Psoas muscle (tissue), 8 donors: ENCODE measurements around the gene FRMD8. TPM values are rescaled to one million over a fixed set of nuclear protein-coding genes. Genes with fewer than 3 reads are reported as not detected.
A peak's percentile ranks its signal among the peaks of the same experiment; 100 is the strongest.

Source experiments
- ATAC-seq, 4 donors: fragments of 200-7000 bp; cut with Tn5 transposase; one replicate each; pipeline ENCODE4 v1.9.1; 2020; ENCODE audit warnings: moderate library complexity in 3 of 4, mild to moderate bottlenecking in 2 of 4
- DNase-seq, 2 donors: peaks; one replicate each; pipeline ENCODE4 v3.0.0-alpha.2; 2020
- H3K27ac ChIP-seq: fragments of 200-600 bp; one replicate; pipeline ENCODE4 v1.8.0; 2022
- H3K27me3 ChIP-seq, 3 donors: fragments of 200-600 bp in 1 of 3; one replicate each; pipeline versions ENCODE4 v1.6.1 to v1.8.0; 2013 to 2022; ENCODE audit warnings: low read length in 2 of 3, mild to moderate bottlenecking in 2 of 3, moderate library complexity in 1 of 3; ENCODE audit not compliant: insufficient read depth in 3 of 3
- H3K36me3 ChIP-seq, 2 donors: fragments of 200-600 bp in 1 of 2; one replicate each; pipeline versions ENCODE4 v1.6.1 to v1.8.0; 2013 to 2022; ENCODE audit warnings: low read depth in 1 of 2, mild to moderate bottlenecking in 1 of 2, moderate library complexity in 1 of 2; ENCODE audit not compliant: insufficient read depth in 1 of 2
- H3K4me1 ChIP-seq: fragments of 200-600 bp; one replicate; pipeline ENCODE4 v1.8.0; 2022
- H3K4me3 ChIP-seq: fragments of 200-600 bp; one replicate; pipeline ENCODE4 v1.8.0; 2022; ENCODE audit warnings: mild to moderate bottlenecking
- H3K9me3 ChIP-seq: fragments of 200-600 bp; one replicate; pipeline ENCODE4 v1.8.0; 2022
- CTCF ChIP-seq: fragments of 200-600 bp; IDR thresholded peaks from one replicate; pipeline ENCODE4 v1.8.0; 2022; ENCODE audit warnings: antibody characterized with exemption
- WGBS, 3 donors: extraction: QIAGEN DNeasy Blood & Tissue Kit; methylation state at CpG; one replicate each; pipeline versions ENCODE4 v1.1.6 to v1.1.7; 2013; 5-methylcytosine and 5-hydroxymethylcytosine counted together
- intact Hi-C, 2 donors: fragments of 100-400 bp; cut with DNase I; formaldehyde crosslinking; loops; one replicate each; pipeline versions ENCODE4 v1.11.0 to v1.14.2; 2022
- polyA plus RNA-seq, 3 donors: library from polyadenylated mRNA; stranded (reverse); fragments of 200-250 nt; gene quantifications; one replicate each; pipeline ENCODE4 v1.2.3, GENCODE V29; 2013
- total RNA-seq, 4 donors: library from RNA; stranded (reverse); fragmentation: NEBNext Ultra II Directional in 2 of 4; extraction: Animal tissue kit (Norgen Biotek cat#: 25700) in 2 of 4; gene quantifications; one replicate each; pipeline versions ENCODE4 v1.2.1 to v1.2.4, GENCODE V29; 2021 to 2023
- donor health status: healthy with polysubstance abuse.
- donor health status: DM: no; HTN: no; CAD: no; lungs with moderate emphysema.
- donor health status: Bipolar disorder and iron deficiency.
- donor health status: healthy.
- donor health status: DM: yes; HTN: yes; CAD: no.
- donor health status: DM: no; HTN: no; CAD: no.
- donor health status: DM: no; HTN: no; CAD: no.
- donor health status: DM: yes; HTN: yes; CAD: no.

The FRMD8 gene
- total and polyA plus RNA-seq, 7 donors, result 7.4 to 27.7 (median 12.9) TPM

- no peaks in the 10 kb centered on the region for H3K9me3 ChIP-seq
- H3K27ac ChIP-seq, result peak overlapping the region; percentile 100
- no peaks in the 10 kb centered on the region for H3K27me3 ChIP-seq
- 0 to 1% (median 0%) methylated on average over 9 of the region's 9 CpGs for WGBS, 3 donors
- peaks cover 0 to 75% of the 10 kb centered on the region in 2 donors for H3K36me3 ChIP-seq
- peaks cover 18% of the 10 kb centered on the region for H3K4me1 ChIP-seq
- peak overlapping the region; percentile 86 for H3K4me3 ChIP-seq
- ATAC-seq, result peak in 2 of 4 donors; percentile 3 to 10
- no peak for TF ChIP-seq CTCF
- no peak for DNase-seq
- intact Hi-C loops, result loop anchor here in 1 of 2 donors (1.0 kb wide), 1 partner anchor 12 kb away; no protein-coding TSS in a partner anchor
Observed at GRCh38 chr11:65425971-65426838, 39.8 kb downstream of the FRMD8 start.

- intact Hi-C loops, result no loop called here
- Histone ChIP-seq H3K4me1 (peaks cover 22% of the 10 kb centered on the region), H3K4me3 (peak overlapping the region; percentile 86), H3K27ac (peak overlapping the region; percentile 100), H3K27me3 (no peaks in the 10 kb centered on the region), H3K36me3 (peaks cover 0 to 84% of the 10 kb centered on the region in 2 donors), H3K9me3 (no peaks in the 10 kb centered on the region)
- DNase-seq (peak; percentile 39 to 67), ATAC-seq (peak; percentile 10 to 13 (median 12))
- 1 to 5% (median 3%) methylated on average over 10 of the region's 10 CpGs for WGBS, 3 donors
- TF ChIP-seq CTCF, result no peak
Observed at GRCh38 chr11:65426839-65427690, 40.6 kb downstream of the FRMD8 start.

- Histone ChIP-seq H3K27me3 (no peaks in the 10 kb centered on the region), H3K27ac (peak overlapping the region; percentile 100), H3K36me3 (peaks cover 0 to 92% of the 10 kb centered on the region in 2 donors), H3K9me3 (no peaks in the 10 kb centered on the region), H3K4me1 (peaks cover 30% of the 10 kb centered on the region), H3K4me3 (peak overlapping the region; percentile 86)
- intact Hi-C loops, result no loop called here
- TF ChIP-seq CTCF, result no peak
- ATAC-seq, result peak; percentile 19 to 38 (median 22)
- peak; percentile 33 to 68 for DNase-seq
- 3 to 14% (median 5%) methylated on average over 11 of the region's 11 CpGs for WGBS, 3 donors
Observed at GRCh38 chr11:65427691-65428577, 41.5 kb downstream of the FRMD8 start.

- Histone ChIP-seq H3K27me3 (no peaks in the 10 kb centered on the region), H3K36me3 (peaks cover 0 to 94% of the 10 kb centered on the region in 2 donors), H3K9me3 (no peaks in the 10 kb centered on the region), H3K27ac (peak overlapping the region; percentile 100), H3K4me1 (peaks cover 37% of the 10 kb centered on the region), H3K4me3 (peak overlapping the region; percentile 86)
- peak in 3 of 4 donors; percentile 3 for ATAC-seq
- no peak for TF ChIP-seq CTCF
- intact Hi-C loops, result no loop called here
- 4 to 15% (median 7%) methylated on average over 5 of the region's 5 CpGs for WGBS, 3 donors
- peak; percentile 36 to 63 for DNase-seq
Observed at GRCh38 chr11:65428578-65429067, 42.2 kb downstream of the FRMD8 start.
